Measurements from ENCODE around the gene CEP72.

The CEP72 gene

DNA sequence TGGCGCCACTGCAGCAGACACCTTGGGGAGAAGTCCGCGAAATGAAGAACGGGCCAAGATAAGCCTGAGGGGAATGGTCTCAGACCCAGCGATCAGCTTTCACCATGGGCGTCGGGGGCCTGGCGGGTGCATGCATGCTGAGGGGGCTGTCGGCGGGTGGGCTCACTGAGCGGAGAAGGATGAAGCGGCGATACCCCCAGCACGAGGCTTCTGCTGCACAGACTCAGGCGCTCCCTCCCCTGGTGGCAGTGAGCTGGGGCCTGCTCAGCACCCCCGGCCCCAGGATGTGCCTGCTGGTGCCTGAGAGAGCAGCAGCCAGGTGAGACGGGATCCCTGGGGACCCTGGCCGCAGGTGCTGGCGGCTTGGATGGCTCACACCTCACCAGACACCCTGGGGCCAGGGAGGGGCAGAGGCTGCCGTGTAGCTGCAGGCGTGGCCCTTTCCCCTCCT lies 31.2 kb downstream of the CEP72 start:
- no peak for DNase-seq (ENCODE audit: low read depth)
- TF ChIP-seq, protein P1, sequence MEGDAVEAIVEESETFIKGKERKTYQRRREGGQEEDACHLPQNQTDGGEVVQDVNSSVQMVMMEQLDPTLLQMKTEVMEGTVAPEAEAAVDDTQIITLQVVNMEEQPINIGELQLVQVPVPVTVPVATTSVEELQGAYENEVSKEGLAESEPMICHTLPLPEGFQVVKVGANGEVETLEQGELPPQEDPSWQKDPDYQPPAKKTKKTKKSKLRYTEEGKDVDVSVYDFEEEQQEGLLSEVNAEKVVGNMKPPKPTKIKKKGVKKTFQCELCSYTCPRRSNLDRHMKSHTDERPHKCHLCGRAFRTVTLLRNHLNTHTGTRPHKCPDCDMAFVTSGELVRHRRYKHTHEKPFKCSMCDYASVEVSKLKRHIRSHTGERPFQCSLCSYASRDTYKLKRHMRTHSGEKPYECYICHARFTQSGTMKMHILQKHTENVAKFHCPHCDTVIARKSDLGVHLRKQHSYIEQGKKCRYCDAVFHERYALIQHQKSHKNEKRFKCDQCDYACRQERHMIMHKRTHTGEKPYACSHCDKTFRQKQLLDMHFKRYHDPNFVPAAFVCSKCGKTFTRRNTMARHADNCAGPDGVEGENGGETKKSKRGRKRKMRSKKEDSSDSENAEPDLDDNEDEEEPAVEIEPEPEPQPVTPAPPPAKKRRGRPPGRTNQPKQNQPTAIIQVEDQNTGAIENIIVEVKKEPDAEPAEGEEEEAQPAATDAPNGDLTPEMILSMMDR (IDR thresholded peaks at IDR 0.05; ENCODE audit: low read length, missing control alignments), result no peak

GRCh38 chr5:643811-644271 lies 31.7 kb downstream of the CEP72 start:
- no peak for DNase-seq (ENCODE audit: low read depth)
- TF ChIP-seq, protein P1 (IDR thresholded peaks at IDR 0.05; ENCODE audit: low read length, missing control alignments), result no peak
- no peak overlapping the region for H3K4me3 ChIP-seq (replicated peaks; ENCODE audit: low read depth, low read length)

More for the DNA sequence above, 31.2 kb downstream of the CEP72 start:
- no peak overlapping the region for H3K4me3 ChIP-seq (replicated peaks; ENCODE audit: low read depth, low read length)

DNA sequence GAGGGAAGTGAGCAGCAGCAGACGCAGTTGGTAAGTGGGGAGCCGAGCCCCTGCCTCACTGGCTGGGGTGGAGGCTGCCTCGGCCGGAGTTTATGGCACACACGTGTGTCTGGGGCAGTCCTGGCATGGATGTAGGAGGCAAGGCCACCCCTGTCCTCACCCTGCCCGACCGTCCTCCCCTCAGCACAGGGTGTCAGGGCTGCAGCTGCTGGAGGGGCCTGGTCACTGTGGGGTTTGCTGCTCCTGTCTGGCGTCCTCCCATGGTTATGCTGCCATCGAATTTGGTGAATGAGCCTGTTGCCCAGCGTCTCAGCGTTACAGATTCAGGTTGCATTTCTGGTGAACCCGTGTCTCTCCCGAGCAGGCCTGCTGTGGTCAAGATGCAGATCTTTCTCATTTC lies 32.4 kb downstream of the CEP72 start:
- TF ChIP-seq, protein P1 (IDR thresholded peaks at IDR 0.05; ENCODE audit: low read length, missing control alignments), result no peak
- H3K4me3 ChIP-seq (replicated peaks; ENCODE audit: low read depth, low read length), result no peak overlapping the region
- DNase-seq (ENCODE audit: low read depth), result no peak

DNA sequence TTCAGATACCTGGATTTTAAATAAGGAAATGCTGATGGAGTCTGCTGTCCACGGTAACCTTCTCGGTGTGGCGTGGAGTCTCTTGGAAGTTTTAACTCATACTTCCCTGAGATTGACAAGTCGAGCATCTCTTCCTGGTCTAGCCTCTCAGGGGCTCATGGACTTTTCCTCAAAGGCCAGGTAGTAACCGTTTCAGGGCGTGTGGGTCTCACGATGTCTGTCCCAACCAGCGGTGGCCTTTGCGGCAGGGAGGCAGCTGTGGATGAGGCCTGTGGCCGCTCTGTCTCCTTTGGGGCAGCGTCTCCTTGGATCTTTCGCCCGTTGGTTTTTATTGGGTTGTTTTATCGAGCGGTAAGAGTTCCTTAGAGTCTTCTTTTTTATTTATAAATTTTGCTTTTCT lies 32.8 kb downstream of the CEP72 start:
- TF ChIP-seq, protein P1 (IDR thresholded peaks at IDR 0.05; ENCODE audit: low read length, missing control alignments), result no peak
- DNase-seq (ENCODE audit: low read depth), result no peak
- H3K4me3 ChIP-seq (replicated peaks; ENCODE audit: low read depth, low read length), result no peak overlapping the region

- H3K4me3 ChIP-seq (replicated peaks; ENCODE audit: low read depth, low read length), result no peak overlapping the region
- TF ChIP-seq, protein P1 (IDR thresholded peaks at IDR 0.05; ENCODE audit: low read length, missing control alignments), result no peak
- DNase-seq (ENCODE audit: low read depth), result no peak
Measured at GRCh38 chr5:645421-645820, 33.3 kb downstream of the CEP72 start.

DNA sequence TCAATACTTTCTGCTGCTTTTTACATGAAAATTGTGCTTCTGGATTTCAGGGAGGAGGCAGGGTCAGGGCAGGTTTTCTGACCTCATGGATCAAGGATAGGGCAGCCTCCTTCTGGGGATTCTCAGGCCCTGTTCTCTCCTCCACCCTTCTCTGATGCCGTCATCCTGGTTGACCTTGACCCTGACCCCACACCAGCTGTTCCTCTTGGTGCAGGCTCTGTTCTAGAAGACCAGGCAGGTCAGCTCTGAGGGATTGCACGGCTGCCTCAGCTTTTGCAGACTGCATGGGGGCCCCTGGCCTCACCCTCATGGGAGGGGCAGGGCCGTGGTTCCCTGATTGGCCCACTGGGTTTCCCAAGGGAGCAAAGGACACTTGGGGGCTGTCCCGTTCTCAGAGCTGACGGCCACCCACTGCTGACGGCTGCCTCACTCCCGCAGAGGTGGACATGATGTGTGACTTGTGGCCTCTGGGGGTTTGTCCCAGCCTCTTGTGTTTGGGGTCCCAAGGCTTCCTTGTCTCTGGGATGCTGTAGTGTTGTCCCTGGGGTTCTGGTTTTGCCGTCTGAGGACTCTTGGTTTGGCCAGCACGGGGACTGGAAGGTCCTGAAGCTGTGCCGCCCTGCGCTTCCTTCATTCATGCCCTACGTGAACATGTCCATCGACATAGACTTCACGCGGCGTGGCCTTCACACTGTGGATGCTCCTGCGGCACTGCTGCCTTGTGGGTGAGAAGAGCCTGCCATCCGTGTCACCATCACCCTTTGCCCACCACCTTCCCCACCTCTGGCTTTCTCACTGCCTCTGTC lies 34.5 kb downstream of the CEP72 start:
- H3K4me3 ChIP-seq (replicated peaks; ENCODE audit: low read depth, low read length), result no peak overlapping the region
- DNase-seq (ENCODE audit: low read depth), result no peak
- TF ChIP-seq, protein P1 (IDR thresholded peaks at IDR 0.05; ENCODE audit: low read length, missing control alignments), result no peak

GRCh38 chr5:647311-647710 lies 35.2 kb downstream of the CEP72 start:
- no peak overlapping the region for H3K4me3 ChIP-seq (replicated peaks; ENCODE audit: low read depth, low read length)
- DNase-seq (ENCODE audit: low read depth), result no peak
- TF ChIP-seq, protein P1 (IDR thresholded peaks at IDR 0.05; ENCODE audit: low read length, missing control alignments), result no peak
